OCI-LY7 (cell line): Measurements from ENCODE around the gene EIF3K. TPM values are rescaled to one million over a fixed set of nuclear protein-coding genes. Genes with fewer than 3 reads are reported as not detected.

Experiments used
- BruUV-seq: library from RNA; stranded (reverse); fragments of 400-500 nt; replicated peaks from 2 replicates; lab custom pipeline; 2021; lab: Mats Ljungman, UMichigan
- CTCF ChIA-PET: fragments of 300-600 bp; sonication (Branson Sonifier 250); formaldehyde crosslinking; loops from one replicate; lab custom pipeline; 2022; ENCODE audit warnings: antibody characterized with exemption; ENCODE audit not compliant: unreplicated experiment; lab: Charles Lee
- POLR2A ChIA-PET: fragments of 300-600 bp; sonication (Branson Sonifier 250); formaldehyde crosslinking; loops from one replicate; lab custom pipeline; 2022; ENCODE audit warnings: antibody characterized with exemption; lab: Charles Lee
- DNase-seq: peaks from one replicate; pipeline ENCODE4 v3.0.0-alpha.2; 2015; ENCODE audit warnings: low spot score
- H2AFZ ChIP-seq: fragments of 200-600 bp; sonication (generic), shearing (Covaris generic); 2 replicates; pipeline ENCODE4 v1.6.1; 2014; ENCODE audit warnings: mild to moderate bottlenecking, antibody characterized with exemption, low read length, moderate library complexity
- H3K27ac ChIP-seq: fragments of 200-600 bp; sonication (generic); 2 replicates; pipeline ENCODE4 v1.5.1; 2014; ENCODE audit warnings: mixed run types, low read depth, mild to moderate bottlenecking, moderate library complexity, low read length, inconsistent platforms; ENCODE audit not compliant: poor library complexity, severe bottlenecking
- H3K36me3 ChIP-seq: fragments of 200-600 bp; sonication (generic); 2 replicates; pipeline ENCODE4 v1.6.1; 2014; ENCODE audit warnings: mild to moderate bottlenecking, antibody characterized with exemption, low read length, moderate library complexity, mixed read lengths; ENCODE audit not compliant: insufficient read depth
- H3K4me1 ChIP-seq: fragments of 200-600 bp; sonication (generic); 2 replicates; pipeline ENCODE4 v1.5.1; 2014; ENCODE audit warnings: mild to moderate bottlenecking, low read length; ENCODE audit not compliant: insufficient read depth, poor library complexity, severe bottlenecking
- H3K4me2 ChIP-seq: fragments of 200-600 bp; sonication (generic); 2 replicates; pipeline ENCODE4 v1.6.1; 2014; ENCODE audit warnings: mild to moderate bottlenecking, low read length
- H3K4me3 ChIP-seq: fragments of 200-600 bp; sonication (generic); 2 replicates; pipeline ENCODE4 v1.5.1; 2014; ENCODE audit warnings: mild to moderate bottlenecking, low read depth, low read length; ENCODE audit not compliant: poor library complexity, severe bottlenecking
- H3K79me2 ChIP-seq: fragments of 200-600 bp; sonication (generic); 2 replicates; pipeline ENCODE4 v1.6.1; 2016; ENCODE audit warnings: low read depth, mild to moderate bottlenecking, low read length, moderate library complexity, mixed read lengths; ENCODE audit not compliant: insufficient read depth
- H3K9me2 ChIP-seq: fragments of 200-600 bp; sonication (generic); 2 replicates; pipeline ENCODE4 v1.6.1; 2016; ENCODE audit warnings: mild to moderate bottlenecking, low read length, mixed read lengths; ENCODE audit not compliant: insufficient read depth
- H3K9me3 ChIP-seq: fragments of 200-600 bp; sonication (generic); 2 replicates; pipeline ENCODE4 v1.6.1; 2014; ENCODE audit warnings: mild to moderate bottlenecking, mixed run types, low read length, mixed read lengths
- H4K20me1 ChIP-seq: fragments of 200-600 bp; sonication (generic); 2 replicates; pipeline ENCODE4 v1.6.1; 2014; ENCODE audit warnings: mild to moderate bottlenecking, antibody characterized with exemption, low read length, moderate library complexity, mixed read lengths; ENCODE audit not compliant: insufficient read depth
- CTCF ChIP-seq: fragments of 200-600 bp; sonication (generic); conservative IDR thresholded peaks from 2 replicates; pipeline ENCODE4 v1.5.1; 2014; ENCODE audit warnings: mild to moderate bottlenecking, antibody characterized with exemption, low read length, moderate library complexity, mixed read lengths
- EZH2phosphoT487 ChIP-seq: fragments of 200-600 bp; sonication (generic); IDR thresholded peaks from 2 replicates; pipeline ENCODE4 v1.6.1; 2018; ENCODE audit warnings: low read depth, borderline replicate concordance, mild to moderate bottlenecking, mixed run types, antibody characterized with exemption, low read length, moderate library complexity, mixed read lengths
- intact Hi-C: fragments of 100-400 bp; cut with micrococcal nuclease; formaldehyde crosslinking; loops from one replicate; pipeline ENCODE4 v1.10.0; 2022; ENCODE audit not compliant: unreplicated experiment
- total RNA-seq, 2 experiments: library from RNA; depleted of rRNA in 1 of 2; stranded (reverse); fragments of >200 nt in 1 of 2; shearing (Covaris generic) in 1 of 2; gene quantifications; 2 replicates each; pipeline ENCODE4 v1.2.3, GENCODE V29; 2014 to 2022

The EIF3K gene
- total RNA-seq, 2 experiments from 2014 or later: 321 to 364 TPM

GRCh38 chr19:38676878-38677646 lies 58.1 kb downstream of the EIF3K start:
- Histone ChIP-seq H3K4me3 (no peak overlapping the region), H3K79me2 (peaks cover 7% of the 10 kb centered on the region; the same call in 1 of the 2 replicates), H3K9me2 (no peaks in the 10 kb centered on the region), H3K4me2 (peak overlapping the region; percentile 11; the same call in 1 of the 2 replicates), H3K4me1 (peaks cover 18% of the 10 kb centered on the region), H2AFZ (no peak overlapping the region), H3K36me3 (peaks cover 17% of the 10 kb centered on the region), H4K20me1 (peaks cover 5% of the 10 kb centered on the region; the same call in 1 of the 2 replicates), H3K9me3 (no peaks in the 10 kb centered on the region), H3K27ac (no peak overlapping the region)
- DNase-seq: no peak
- ChIA-PET POLR2A (interaction anchor here (0.6 kb wide), 1 partner anchor 80 kb away, joined by 4 read pairs; no protein-coding TSS in a partner anchor), CTCF (no interaction called here)
- intact Hi-C loops: no loop called here
- BruUV-seq: no TSS peak
- no peak for TF ChIP-seq CTCF
- TF ChIP-seq EZH2phosphoT487: no peak

- no TSS peak for BruUV-seq
- ChIA-PET CTCF (no interaction called here), POLR2A (interaction anchor here (0.9 kb wide), 1 partner anchor 779 kb away, joined by 3 read pairs; no protein-coding TSS in a partner anchor)
- intact Hi-C loops: no loop called here
- Histone ChIP-seq H3K4me3 (no peak overlapping the region), H2AFZ (no peak overlapping the region), H3K4me1 (peaks cover 18% of the 10 kb centered on the region), H3K27ac (no peak overlapping the region), H3K4me2 (no peak overlapping the region), H3K9me3 (no peaks in the 10 kb centered on the region), H3K9me2 (no peaks in the 10 kb centered on the region), H3K79me2 (peaks cover 15% of the 10 kb centered on the region; the same call in 1 of the 2 replicates), H3K36me3 (peaks cover 21% of the 10 kb centered on the region), H4K20me1 (peaks cover 5% of the 10 kb centered on the region; the same call in 1 of the 2 replicates)
- no peak for DNase-seq
- TF ChIP-seq CTCF (no peak), EZH2phosphoT487 (no peak)
Observed at GRCh38 chr19:38678217-38678890, 59.4 kb downstream of the EIF3K start.
